Neutrophil (primary cell): ENCODE measurements around the gene RNF220.

Experiments used
- H3K27ac ChIP-seq: fragments of 200-600 bp; sonication (generic); 2 replicates; pipeline ENCODE4 v1.5.1; 2016; ENCODE audit warnings: mild to moderate bottlenecking, moderate library complexity
- H3K27me3 ChIP-seq: fragments of 200-600 bp; sonication (generic); 2 replicates; pipeline ENCODE4 v1.6.0; 2016; ENCODE audit warnings: mild to moderate bottlenecking
- H3K36me3 ChIP-seq: fragments of 200-600 bp; sonication (generic); 2 replicates; pipeline ENCODE4 v1.5.1; 2017
- H3K4me1 ChIP-seq, 2 experiments: fragments of 200-600 bp in 1 of 2; sonication (generic) in 1 of 2; 1 replicate in 1 of 2; 2 replicates in 1 of 2; pipeline versions ENCODE4 v1.5.1 to v1.6.1; 2013 to 2016; ENCODE audit warnings: low read depth in 1 of 2, low read length in 1 of 2, mild to moderate bottlenecking in 1 of 2, moderate library complexity in 1 of 2; ENCODE audit not compliant: control insufficient read depth in 1 of 2, insufficient read depth in 1 of 2
- H3K4me3 ChIP-seq, 2 experiments: fragments of 200-600 bp in 1 of 2; sonication (generic) in 1 of 2; 1 replicate in 1 of 2; 2 replicates in 1 of 2; pipeline ENCODE4 v1.5.1; 2013 to 2016; ENCODE audit warnings: low read depth in 1 of 2, low read length in 1 of 2, mild to moderate bottlenecking in 1 of 2, moderate library complexity in 1 of 2
- H3K9me3 ChIP-seq: fragments of 200-600 bp; sonication (generic); 2 replicates; pipeline ENCODE4 v1.5.1; 2016
- TF ChIP-seq, protein P1 (sequence below): fragments of 200-600 bp; sonication (generic); IDR thresholded peaks from 2 replicates; pipeline ENCODE4 v1.5.1; 2016; ENCODE audit warnings: antibody characterized with exemption

The RNF220 gene

DNA sequence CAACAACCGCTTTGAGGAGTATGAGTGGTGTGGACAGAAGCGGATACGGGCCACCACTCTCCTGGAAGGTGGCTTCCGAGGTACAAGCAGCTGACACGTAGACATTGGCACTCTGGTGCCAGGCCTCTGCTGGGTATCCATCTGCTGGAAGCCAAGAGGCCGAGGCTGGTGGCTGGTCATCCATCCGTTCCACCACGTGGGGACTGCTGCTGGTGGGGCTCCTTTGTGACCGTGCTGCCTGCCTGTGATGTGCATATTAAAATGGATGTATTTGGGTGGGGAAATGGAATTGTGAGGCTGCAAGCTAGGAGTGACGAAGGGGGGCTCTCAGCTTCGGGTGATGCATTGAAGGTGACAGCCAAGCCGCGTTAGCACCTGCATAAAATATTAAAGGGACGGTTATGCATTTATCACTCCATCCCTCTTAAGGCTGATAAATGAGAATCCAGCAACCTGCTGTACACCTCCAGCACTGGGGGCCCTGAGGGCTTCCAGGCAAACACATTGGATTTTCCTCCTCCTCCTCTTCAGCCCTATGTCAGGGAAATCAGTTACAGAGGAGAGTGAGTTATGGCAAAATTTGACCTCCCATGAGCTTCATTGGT lies 231.1 kb downstream of the RNF220 start:
- peaks cover 66% of the 10 kb centered on the region for H3K36me3 ChIP-seq
- H3K4me3 ChIP-seq, result no peak overlapping the region
- H3K27ac ChIP-seq, result no peak overlapping the region
- peaks cover 17 to 22% of the 10 kb centered on the region in 2 experiments for H3K4me1 ChIP-seq
- no peaks in the 10 kb centered on the region for H3K27me3 ChIP-seq
- H3K9me3 ChIP-seq, result no peaks in the 10 kb centered on the region
- TF ChIP-seq, protein P1, sequence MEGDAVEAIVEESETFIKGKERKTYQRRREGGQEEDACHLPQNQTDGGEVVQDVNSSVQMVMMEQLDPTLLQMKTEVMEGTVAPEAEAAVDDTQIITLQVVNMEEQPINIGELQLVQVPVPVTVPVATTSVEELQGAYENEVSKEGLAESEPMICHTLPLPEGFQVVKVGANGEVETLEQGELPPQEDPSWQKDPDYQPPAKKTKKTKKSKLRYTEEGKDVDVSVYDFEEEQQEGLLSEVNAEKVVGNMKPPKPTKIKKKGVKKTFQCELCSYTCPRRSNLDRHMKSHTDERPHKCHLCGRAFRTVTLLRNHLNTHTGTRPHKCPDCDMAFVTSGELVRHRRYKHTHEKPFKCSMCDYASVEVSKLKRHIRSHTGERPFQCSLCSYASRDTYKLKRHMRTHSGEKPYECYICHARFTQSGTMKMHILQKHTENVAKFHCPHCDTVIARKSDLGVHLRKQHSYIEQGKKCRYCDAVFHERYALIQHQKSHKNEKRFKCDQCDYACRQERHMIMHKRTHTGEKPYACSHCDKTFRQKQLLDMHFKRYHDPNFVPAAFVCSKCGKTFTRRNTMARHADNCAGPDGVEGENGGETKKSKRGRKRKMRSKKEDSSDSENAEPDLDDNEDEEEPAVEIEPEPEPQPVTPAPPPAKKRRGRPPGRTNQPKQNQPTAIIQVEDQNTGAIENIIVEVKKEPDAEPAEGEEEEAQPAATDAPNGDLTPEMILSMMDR, result no peak

DNA sequence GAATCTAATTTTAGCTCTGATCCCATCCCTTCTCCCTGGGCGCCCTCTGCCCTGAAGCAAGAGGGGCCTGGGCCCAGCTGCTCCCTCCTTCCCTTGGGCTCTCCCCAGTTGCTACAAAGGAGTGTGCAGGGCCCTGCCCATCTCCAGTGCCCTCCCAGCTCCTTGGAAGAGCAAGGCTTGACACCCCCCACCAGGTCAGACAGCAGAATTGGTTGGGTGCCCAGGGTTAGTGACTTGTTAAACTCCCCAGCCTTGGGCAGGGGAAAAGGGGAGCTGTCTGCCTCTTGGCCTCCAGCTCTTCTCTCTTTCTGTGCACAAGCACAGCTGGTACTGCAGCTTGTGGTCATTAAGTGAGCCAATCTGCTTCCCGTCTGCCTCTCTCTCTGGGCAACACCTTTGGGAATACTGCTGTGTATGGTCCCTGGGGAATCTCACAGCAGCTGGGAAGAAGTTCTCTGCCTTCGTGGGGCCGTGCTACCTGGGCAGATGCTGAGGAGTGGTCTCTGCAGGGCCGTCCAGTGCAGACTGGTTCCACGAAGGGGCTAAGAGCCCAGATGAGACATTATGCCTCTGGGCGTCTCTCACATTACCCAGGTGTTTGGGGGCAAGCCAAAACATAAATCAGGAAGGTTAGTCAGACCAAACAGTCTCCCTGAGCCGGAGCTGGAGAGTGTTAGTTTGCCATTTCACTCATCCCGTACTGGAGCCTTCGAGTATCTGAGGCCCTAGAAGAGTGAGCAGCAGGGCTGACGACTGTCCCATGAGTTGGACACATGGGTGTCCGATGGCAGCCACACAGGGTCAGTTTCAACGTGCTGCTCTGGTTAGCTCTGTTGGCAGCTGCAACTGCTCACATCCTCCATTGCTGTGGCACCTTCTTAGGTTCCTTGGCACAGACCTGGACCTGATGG lies 231.9 kb downstream of the RNF220 start:
- Histone ChIP-seq H3K36me3 (peaks cover 74% of the 10 kb centered on the region), H3K9me3 (no peaks in the 10 kb centered on the region), H3K4me1 (peaks cover 14 to 18% of the 10 kb centered on the region in 2 experiments), H3K27me3 (no peaks in the 10 kb centered on the region), H3K27ac (no peak overlapping the region), H3K4me3 (no peak overlapping the region)
- TF ChIP-seq, protein P1, result no peak

DNA sequence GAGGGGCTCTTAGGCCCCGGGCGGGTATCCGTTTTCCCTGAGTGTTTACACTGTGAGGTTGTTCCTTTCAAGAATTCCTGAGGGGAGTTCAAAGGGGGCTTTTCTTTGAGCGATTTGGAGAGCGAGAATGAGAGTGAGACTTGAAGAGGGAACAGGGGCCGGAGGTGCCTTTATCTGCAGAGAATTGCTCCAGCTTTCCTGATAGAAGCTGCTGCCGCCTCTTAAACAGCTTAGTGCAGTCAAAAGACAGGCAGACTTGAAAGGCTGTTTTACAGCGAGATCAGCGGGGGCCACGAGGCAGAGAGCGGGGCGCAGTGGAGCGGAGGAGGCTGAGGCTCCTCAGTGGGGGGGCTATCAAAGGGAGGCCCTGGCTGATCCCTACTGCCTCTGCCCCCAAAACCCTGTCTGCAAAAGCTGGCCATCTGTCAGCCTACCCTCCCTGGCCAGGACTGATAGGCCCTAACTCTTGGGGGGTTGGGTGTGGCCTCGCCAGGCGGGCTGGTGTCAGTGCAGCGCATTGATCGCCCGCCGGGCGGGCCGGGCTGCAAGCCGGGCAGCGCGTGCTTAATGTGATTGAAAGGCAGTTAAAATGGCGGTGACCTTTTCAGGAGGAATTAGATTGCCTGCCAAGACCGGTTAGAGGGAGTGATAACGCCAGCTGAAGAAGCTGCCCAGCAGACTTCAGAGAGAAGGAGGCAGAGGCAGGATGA lies 232.8 kb downstream of the RNF220 start:
- H3K27ac ChIP-seq, result no peak overlapping the region
- peaks cover 83% of the 10 kb centered on the region for H3K36me3 ChIP-seq
- TF ChIP-seq, protein P1, result no peak
- no peaks in the 10 kb centered on the region for H3K9me3 ChIP-seq
- no peaks in the 10 kb centered on the region for H3K27me3 ChIP-seq
- no peak overlapping the region for H3K4me3 ChIP-seq
- H3K4me1 ChIP-seq, result peaks cover 8 to 12% of the 10 kb centered on the region in 2 experiments

DNA sequence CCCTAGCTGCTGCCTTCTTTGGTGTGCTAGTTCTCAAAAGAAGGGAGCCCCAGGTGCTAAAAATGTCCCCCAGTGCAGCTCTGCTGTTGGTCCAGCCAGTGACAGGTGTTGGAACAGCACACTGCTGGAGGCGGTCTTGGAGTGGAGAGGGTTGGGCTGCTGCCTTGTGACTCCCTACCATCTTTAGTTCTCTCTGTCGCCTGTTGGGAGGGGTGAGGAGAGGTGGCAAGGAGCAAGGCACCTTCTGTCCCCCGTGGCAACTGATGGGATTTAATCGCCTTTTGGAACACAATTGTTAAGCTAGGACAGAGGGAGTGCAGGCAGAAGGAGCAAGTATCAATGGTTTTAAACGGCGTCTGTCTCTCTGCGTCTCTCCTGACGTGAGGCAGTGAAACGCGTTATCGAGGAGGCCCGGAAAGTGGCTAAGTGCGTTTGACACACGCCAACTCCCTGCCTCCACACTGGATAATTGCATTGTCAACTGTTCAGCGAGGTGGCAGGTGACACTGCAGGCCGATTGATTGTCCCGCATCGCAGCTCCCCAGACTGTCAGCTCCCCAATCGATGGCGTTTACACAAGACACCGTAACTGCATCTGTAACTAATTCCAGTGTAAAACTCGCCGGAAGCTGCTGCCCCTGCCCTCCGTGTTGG lies 235.3 kb downstream of the RNF220 start:
- H3K27ac ChIP-seq, result no peak overlapping the region
- H3K9me3 ChIP-seq, result no peaks in the 10 kb centered on the region
- TF ChIP-seq, protein P1, result no peak
- no peaks in the 10 kb centered on the region for H3K27me3 ChIP-seq
- H3K4me3 ChIP-seq, result no peak overlapping the region
- H3K4me1 ChIP-seq, result no peaks in the 10 kb centered on the region
- peaks cover 100% of the 10 kb centered on the region for H3K36me3 ChIP-seq
